GM12878 (cell line): ENCODE measurements around the gene ROCK1. TPM values are rescaled to one million over a fixed set of nuclear protein-coding genes. Genes with fewer than 3 reads are reported as not detected.

Experiments used
- ATAC-seq: fragments of 200-7000 bp; cut with Tn5 transposase; 3 replicates; pipeline ENCODE4 v1.9.1; 2020; ENCODE audit warnings: mild to moderate bottlenecking, moderate library complexity
- BruUV-seq: library from RNA; stranded (reverse); fragments of 400-500 nt; replicated peaks from 2 replicates; lab custom pipeline; 2021; lab: Mats Ljungman, UMichigan
- CTCF ChIA-PET: fragments of 300-600 bp; sonication (Branson Sonifier 250); formaldehyde crosslinking; extraction: SDS; loops from one replicate; lab custom pipeline; 2021; ENCODE audit warnings: inconsistent platforms; lab: Yijun Ruan, JAX
- POLR2A ChIA-PET: fragments of 350-600 bp; formaldehyde crosslinking; extraction: SDS; loops from one replicate; lab custom pipeline; 2021; ENCODE audit warnings: inconsistent platforms; lab: Charles Lee
- RAD21 ChIA-PET: fragments of 300-600 bp; sonication (Branson Sonifier 250); formaldehyde crosslinking; loops from one replicate; lab custom pipeline; 2023; ENCODE audit warnings: antibody characterized with exemption; ENCODE audit not compliant: unreplicated experiment; lab: Charles Lee
- SMC1A ChIA-PET: fragments of 300-600 bp; sonication (Branson Sonifier 250); formaldehyde crosslinking; loops from one replicate; lab custom pipeline; 2023; ENCODE audit not compliant: unreplicated experiment, uncharacterized antibody; lab: Charles Lee
- DNase-seq: peaks from one replicate; pipeline ENCODE4 v3.0.0-alpha.2; 2011; ENCODE audit warnings: low read depth, low spot score
- FAIRE-seq: peaks from 3 replicates; lab custom pipeline; 2011; peaks lifted over from hg19 to GRCh38; lab: Jason Lieb, UNC
- H2AFZ ChIP-seq: 2 replicates; pipeline ENCODE4 v1.6.0; 2011; ENCODE audit warnings: low read depth, low read length, control low read depth; ENCODE audit not compliant: control insufficient read depth
- H3K27ac ChIP-seq: 2 replicates; pipeline ENCODE4 v1.5.1; 2011; ENCODE audit warnings: control low read depth; ENCODE audit not compliant: control insufficient read depth, insufficient read depth
- H3K27me3 ChIP-seq, 2 experiments: replicated peaks in 1 of 2; 2 replicates each; pipeline versions ENCODE4 v1.6.0 to v1.6.1; 2011; ENCODE audit warnings: low read length in 1 of 2; ENCODE audit not compliant: control insufficient read depth in 2 of 2, insufficient read depth in 2 of 2
- H3K36me3 ChIP-seq, 2 experiments: 2 replicates each; pipeline ENCODE4 v1.5.1; 2011; ENCODE audit warnings: low read length in 1 of 2; ENCODE audit not compliant: control insufficient read depth in 2 of 2, insufficient read depth in 2 of 2
- H3K4me1 ChIP-seq: 2 replicates; pipeline ENCODE4 v1.6.1; 2011; ENCODE audit warnings: mild to moderate bottlenecking, low read length, moderate library complexity, mixed read lengths; ENCODE audit not compliant: control insufficient read depth, insufficient read depth
- H3K4me2 ChIP-seq: 2 replicates; pipeline ENCODE4 v1.6.0; 2011; ENCODE audit warnings: control low read depth; ENCODE audit not compliant: control insufficient read depth, insufficient read depth
- H3K4me3 ChIP-seq: fragments of 200-600 bp; sonication (generic); 2 replicates; pipeline ENCODE4 v1.5.1; 2016
- H3K79me2 ChIP-seq: 2 replicates; pipeline ENCODE4 v1.6.0; 2011; ENCODE audit warnings: low read length; ENCODE audit not compliant: control insufficient read depth, insufficient read depth
- H3K9ac ChIP-seq: 2 replicates; pipeline ENCODE4 v1.8.0; 2011; ENCODE audit warnings: low read length, control low read depth, mixed read lengths; ENCODE audit not compliant: control insufficient read depth, insufficient read depth
- H3K9me3 ChIP-seq: replicated peaks from 3 replicates; pipeline ENCODE4 v1.5.1; 2011; ENCODE audit warnings: mild to moderate bottlenecking, low read length; ENCODE audit not compliant: control insufficient read depth, insufficient read depth
- H4K20me1 ChIP-seq: 2 replicates; pipeline ENCODE4 v1.6.0; 2011; ENCODE audit not compliant: control insufficient read depth, insufficient read depth
- ASH2L ChIP-seq: fragments of 300-600, 200-600 bp; sonication (generic); IDR thresholded peaks from 2 replicates; pipeline ENCODE4 v1.6.1; 2017; ENCODE audit warnings: low read depth, mild to moderate bottlenecking, borderline replicate concordance
- CBX3 ChIP-seq: fragments of 200-600 bp; sonication (generic); IDR thresholded peaks from 2 replicates; pipeline ENCODE4 v1.6.1; 2016; ENCODE audit warnings: low read depth, borderline replicate concordance
- CEBPB ChIP-seq, 2 experiments: fragments of 150-350 bp in 1 of 2; IDR thresholded peaks; 2 replicates each; pipeline ENCODE4 v1.6.1; 2012 to 2014; ENCODE audit warnings: low read depth in 2 of 2, low read length in 2 of 2, borderline replicate concordance in 1 of 2, inconsistent platforms in 1 of 2
- CREM ChIP-seq: IDR thresholded peaks from 2 replicates; pipeline ENCODE4 v1.6.1; 2014; ENCODE audit warnings: antibody characterized with exemption, low read depth
- EZH2 ChIP-seq: IDR thresholded peaks from 2 replicates; pipeline ENCODE4 v1.6.1; 2012; ENCODE audit warnings: low read depth, mild to moderate bottlenecking, control low read depth, inconsistent platforms, low read length, borderline replicate concordance; ENCODE audit not compliant: control insufficient read depth
- IKZF1 ChIP-seq: fragments of 450-650 bp; conservative IDR thresholded peaks from 2 replicates; pipeline ENCODE4 v1.6.1; 2017; ENCODE audit warnings: antibody characterized with exemption, mild to moderate bottlenecking
- JUND ChIP-seq: IDR thresholded peaks from 2 replicates; pipeline ENCODE4 v1.6.1; 2012; ENCODE audit warnings: low read depth, mild to moderate bottlenecking, low read length, improper control_type of control experiment, moderate library complexity
- SMAD1 ChIP-seq: fragments of 450-650 bp; IDR thresholded peaks from 2 replicates; pipeline ENCODE4 v1.6.1; 2018; ENCODE audit warnings: mild to moderate bottlenecking, low read depth; ENCODE audit not compliant: partially characterized antibody
- SPI1 ChIP-seq: IDR thresholded peaks from 2 replicates; pipeline ENCODE4 v1.6.1; 2011; ENCODE audit warnings: low read depth, mild to moderate bottlenecking, low read length, moderate library complexity, borderline replicate concordance; ENCODE audit not compliant: insufficient read depth
- SREBF1 ChIP-seq: IDR thresholded peaks from 2 replicates; pipeline ENCODE4 v1.6.1; 2012; ENCODE audit warnings: mild to moderate bottlenecking, low read length
- SUPT20H ChIP-seq: IDR thresholded peaks from 2 replicates; pipeline ENCODE4 v1.6.1; 2011; ENCODE audit warnings: low read depth, mild to moderate bottlenecking, low read length, moderate library complexity, borderline replicate concordance; ENCODE audit not compliant: control insufficient read depth
- ZBTB11 ChIP-seq: fragments of 450-650 bp; formaldehyde crosslinking; IDR thresholded peaks from 2 replicates; pipeline ENCODE4 v1.5.0; 2022; ENCODE audit warnings: mild to moderate bottlenecking, missing genetic modification characterization
- ZNF207 ChIP-seq: fragments of 450-650 bp; IDR thresholded peaks from 2 replicates; pipeline ENCODE4 v1.6.1; 2014; ENCODE audit warnings: antibody characterized with exemption, mild to moderate bottlenecking, borderline replicate concordance
- WGBS: methylation state at CpG from one replicate; pipeline ENCODE4 v1.1.6; 2016; ENCODE audit warnings: low lambda C conversion rate; ENCODE audit not compliant: insufficient replicate concordance, insufficient coverage; ENCODE audit errors: missing lambda C conversion rate; 5-methylcytosine and 5-hydroxymethylcytosine counted together
- in situ Hi-C: fragments of 300-500 bp; cut with MboI; formaldehyde crosslinking; loops from 9 replicates; pipeline ENCODE4 v1.14.3; 2018; ENCODE audit warnings: mixed read lengths
- intact Hi-C: fragments of 100-400 bp; cut with micrococcal nuclease; formaldehyde crosslinking; loops from one replicate; pipeline ENCODE4 v1.14.2; 2022; ENCODE audit not compliant: unreplicated experiment
- polyA plus RNA-seq, 11 experiments: library from polyadenylated mRNA; depleted of rRNA in 4 of 11; unstranded in 6 of 11; stranded (reverse) in 5 of 11; fragments of >200 nt; fragmentation: Nextera tagmentation in 4 of 11; fragmentation: Illumina TruSeq in 1 of 11; extraction: Ambion mirVana in 4 of 11; extraction: Trizol in 1 of 11; gene quantifications; 1 replicate in 1 of 11; 2 replicates in 10 of 11; pipeline versions ENCODE4 v1.2.1 to v1.2.3, GENCODE V29; 2011 to 2016; ENCODE audit warnings: inconsistent platforms in 2 of 11, missing spikeins in 2 of 11, low read depth in 1 of 11
- total RNA-seq, 4 experiments: library from RNA; depleted of rRNA in 3 of 4; stranded (reverse); fragments of >200 nt in 3 of 4; fragmentation: Illumina TruSeq in 1 of 4; extraction: Trizol in 1 of 4; gene quantifications; 2 replicates each; pipeline versions ENCODE4 v1.2.1 to v1.2.3, GENCODE V29; 2013 to 2021

Gene ROCK1
- total and polyA plus RNA-seq, 10 of the 15 experiments (the other 5 are each of a cell fraction or from before 2014, with no cell fraction given), result 14.8 to 46.6 (median 29.5) TPM

GRCh38 chr18:21085579-21086166 lies 25.9 kb downstream of the ROCK1 start:
- WGBS, result 100% methylated on average over 2 of the region's 3 CpGs
- RAD21 ChIA-PET, result no interaction called here
- H3K4me3 ChIP-seq, result no peak overlapping the region
- no peak for ATAC-seq
- in situ Hi-C loops (loop anchor here (25.0 kb wide), 1 partner anchor 102 kb away; no protein-coding TSS in a partner anchor), intact Hi-C loops (loop anchor here (2.0 kb wide), 1 partner anchor 21 kb away; no protein-coding TSS in a partner anchor)
- SMC1A ChIA-PET, result interaction anchor here (1.5 kb wide), 1 partner anchor 31 kb away, joined by 3 read pairs; no protein-coding TSS in a partner anchor
- H4K20me1 ChIP-seq, result no peaks in the 10 kb centered on the region
- POLR2A ChIA-PET, result no interaction called here
- no TSS peak for BruUV-seq
- H3K9me3 ChIP-seq, result peaks cover 12% of the 10 kb centered on the region
- H3K27me3 ChIP-seq, result no peaks in the 10 kb centered on the region
- H3K4me1 ChIP-seq, result no peaks in the 10 kb centered on the region
- no peak overlapping the region for H3K4me2 ChIP-seq
- FAIRE-seq, result no peak
- H3K36me3 ChIP-seq, result no peaks in the 10 kb centered on the region; a peak in 1 of 4 replicates
- no peak for TF ChIP-seq SREBF1
- TF ChIP-seq CEBPB (IDR thresholded peaks at IDR 0.05; ENCODE audit: borderline replicate concordance in 1 of 2, low read depth in 2 of 2, low read length in 2 of 2), result no peak
- no peak for TF ChIP-seq ZNF207
- TF ChIP-seq SUPT20H, result no peak
- no peak for TF ChIP-seq CBX3
- TF ChIP-seq SMAD1, result no peak
- TF ChIP-seq ZBTB11 (CRISPR knock-in tag), result no peak
- no peak for TF ChIP-seq JUND
- no peak for TF ChIP-seq IKZF1
- TF ChIP-seq CREM, result no peak
- TF ChIP-seq SPI1, result no peak
- TF ChIP-seq EZH2, result no peak
- TF ChIP-seq ASH2L, result no peak
- DNase-seq, result no peak
- no peak overlapping the region for H3K27ac ChIP-seq
- H2AFZ ChIP-seq, result no peak overlapping the region
- CTCF ChIA-PET, result interaction anchor here (0.9 kb wide), 1 partner anchor 23 kb away, joined by 3 read pairs; no protein-coding TSS in a partner anchor
- H3K79me2 ChIP-seq, result peaks cover 85% of the 10 kb centered on the region
- no peak overlapping the region for H3K9ac ChIP-seq
